ENCODE results near the gene LY9.

LY9 gene

DNA sequence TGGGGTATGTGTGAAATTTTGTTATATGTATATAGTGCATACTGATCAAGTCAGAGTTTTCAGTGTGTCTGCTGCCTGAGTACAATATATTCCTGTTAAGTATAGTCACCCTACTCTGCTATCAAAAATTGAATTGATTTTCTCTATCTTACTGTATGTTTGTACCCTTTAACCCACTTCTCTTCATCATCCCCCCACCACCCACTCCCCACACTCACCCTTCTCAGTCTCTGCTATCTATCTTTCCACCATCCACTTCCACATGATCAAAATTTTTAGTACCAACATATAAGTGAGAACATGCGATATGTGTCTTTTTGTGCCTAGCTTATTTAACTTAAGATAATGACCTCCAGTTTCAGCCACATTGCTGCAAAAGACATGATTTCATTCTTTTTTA, 4.2 kb downstream of the LY9 start:
- in situ Hi-C loops (cut with HindIII; ENCODE audit: low sequenced_read_pairs): no loop called here

DNA sequence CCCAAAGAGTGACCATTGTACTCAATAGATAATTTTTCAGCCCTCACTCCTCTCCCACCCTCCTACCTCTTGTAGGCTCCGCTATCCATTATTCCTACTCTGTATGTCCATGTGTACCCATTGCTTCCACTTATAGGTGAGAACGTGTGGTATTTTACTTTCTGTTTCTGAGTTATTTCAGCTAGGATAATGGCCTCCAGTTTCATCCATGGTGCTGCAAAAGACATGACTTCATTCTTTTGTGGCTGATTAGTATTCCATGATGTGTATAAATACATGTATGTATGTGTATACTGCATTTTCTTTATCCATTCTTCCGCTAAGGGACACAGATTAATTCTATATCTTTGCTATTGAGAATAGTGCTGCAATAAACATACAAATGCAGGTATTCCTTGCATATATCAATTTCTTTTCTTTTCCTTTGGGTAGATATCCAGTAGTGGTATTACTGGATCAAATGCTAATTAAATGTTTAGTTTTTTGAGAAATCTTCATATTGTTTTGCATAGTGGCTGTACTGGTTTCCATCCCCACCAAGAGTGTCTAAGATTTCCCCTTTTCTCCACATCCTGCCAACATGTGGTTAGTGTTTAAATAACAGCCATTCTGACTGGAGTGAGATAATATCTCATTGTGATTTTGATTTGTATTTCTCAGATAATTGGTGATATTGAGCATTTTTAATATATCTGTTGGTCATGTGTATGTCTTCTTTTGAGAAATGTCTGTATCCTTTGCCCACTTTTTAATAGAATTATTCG, 4.9 kb downstream of the LY9 start:
- in situ Hi-C loops (cut with HindIII; ENCODE audit: low sequenced_read_pairs): no loop called here

DNA sequence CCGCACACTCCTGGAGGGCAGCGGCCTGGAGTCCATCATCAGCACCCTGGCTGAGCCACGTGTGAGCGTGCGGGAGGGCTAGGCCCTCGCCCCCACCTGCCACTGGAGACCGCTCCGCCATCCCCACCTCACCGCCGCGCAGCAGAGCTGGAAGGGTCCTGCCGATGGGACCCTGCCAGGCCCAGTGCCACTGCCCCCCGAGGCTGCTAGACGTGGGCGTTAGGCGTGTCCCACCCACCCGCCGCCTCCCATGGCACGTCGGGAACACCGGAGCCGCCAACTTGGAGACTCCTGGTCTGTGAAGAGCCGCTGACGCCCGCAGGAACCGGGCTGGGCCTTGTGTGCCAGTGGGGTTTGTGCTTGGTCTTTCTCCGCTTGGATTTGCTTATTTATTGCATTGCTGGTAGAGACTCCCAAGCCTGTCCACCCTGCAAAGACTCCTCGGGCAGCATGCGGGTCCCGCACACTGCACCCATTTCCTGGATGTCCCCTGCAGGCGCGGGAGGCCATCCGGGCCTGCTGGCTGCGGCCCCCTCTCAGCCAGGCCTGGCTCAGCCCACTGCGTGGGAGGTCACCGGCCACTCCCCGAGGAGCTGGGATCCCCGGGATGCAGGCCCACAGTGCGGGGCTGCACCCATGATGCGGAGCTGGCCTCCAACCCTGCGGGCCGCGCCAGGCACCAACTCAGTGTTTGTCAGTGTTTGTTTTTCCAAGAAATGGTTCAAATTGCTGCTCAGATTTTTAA, 6.0 kb downstream of the LY9 start:
- in situ Hi-C loops (cut with HindIII; ENCODE audit: low sequenced_read_pairs): no loop called here

DNA sequence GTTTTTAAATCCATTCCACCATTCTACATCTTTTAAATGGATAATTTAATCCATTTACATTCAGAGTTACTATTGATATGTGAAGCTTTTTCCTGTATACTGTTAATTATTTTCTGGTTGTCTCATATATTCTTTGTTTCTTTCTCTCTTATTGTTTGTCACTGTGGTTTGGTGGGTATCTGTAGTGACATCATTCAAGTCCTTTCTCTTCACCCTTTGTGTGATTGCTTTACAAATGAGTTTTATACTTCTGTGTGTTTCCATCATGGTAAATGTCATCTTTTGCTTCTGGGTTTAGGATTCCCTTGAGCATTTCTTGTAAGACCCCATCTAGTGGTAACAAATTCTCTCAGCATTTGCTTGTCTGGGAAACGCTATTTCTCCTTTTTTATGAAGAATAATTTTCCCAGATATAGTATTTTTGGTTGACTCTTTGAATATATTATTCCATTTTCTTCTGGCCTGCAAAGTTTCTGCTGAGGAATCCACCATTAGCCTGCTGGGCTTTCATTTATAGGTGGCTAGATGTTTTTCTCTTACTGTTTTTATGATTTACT, 10.2 kb downstream of the LY9 start:
- in situ Hi-C loops (cut with HindIII; ENCODE audit: low sequenced_read_pairs): no loop called here

DNA sequence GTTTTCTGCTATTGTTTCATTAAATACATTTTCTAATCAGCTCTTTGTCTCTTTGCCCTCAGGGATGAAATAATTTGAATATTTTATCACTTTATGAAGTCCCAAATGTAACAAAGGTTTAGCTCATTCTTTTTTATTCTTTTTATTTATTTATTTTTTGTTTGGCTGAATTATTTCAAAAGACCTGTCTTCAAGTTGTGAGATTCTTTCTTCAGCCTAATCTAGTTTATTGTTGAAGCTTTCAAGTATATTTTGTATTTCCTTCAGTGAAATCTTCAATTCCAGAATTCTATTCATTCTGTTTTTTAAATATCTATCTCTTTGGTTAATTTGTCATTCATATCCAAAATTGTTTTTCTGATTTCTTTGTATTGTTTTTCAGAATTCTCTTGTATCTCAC, 10.8 kb downstream of the LY9 start:
- in situ Hi-C loops (cut with HindIII; ENCODE audit: low sequenced_read_pairs): no loop called here

DNA sequence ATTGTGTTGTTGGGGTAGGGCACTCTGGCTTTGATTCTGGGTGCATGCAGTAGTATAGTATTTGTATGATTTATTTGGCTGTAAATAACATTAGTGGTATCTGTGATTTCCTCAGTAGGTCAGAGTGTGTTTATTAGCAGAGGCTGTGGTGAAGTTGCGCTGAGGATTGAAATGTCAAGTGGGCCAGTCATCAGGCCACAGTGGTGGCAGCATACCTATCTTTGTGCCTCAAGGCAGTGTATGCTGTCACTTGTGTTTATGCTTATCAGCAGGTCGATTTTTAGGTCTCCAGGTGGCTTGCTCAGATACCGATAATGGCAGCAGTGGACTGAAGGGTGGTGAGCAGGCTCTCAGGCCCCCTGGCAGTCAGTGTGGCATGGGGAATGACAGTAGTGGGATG, 11.3 kb downstream of the LY9 start:
- in situ Hi-C loops (cut with HindIII; ENCODE audit: low sequenced_read_pairs): no loop called here

DNA sequence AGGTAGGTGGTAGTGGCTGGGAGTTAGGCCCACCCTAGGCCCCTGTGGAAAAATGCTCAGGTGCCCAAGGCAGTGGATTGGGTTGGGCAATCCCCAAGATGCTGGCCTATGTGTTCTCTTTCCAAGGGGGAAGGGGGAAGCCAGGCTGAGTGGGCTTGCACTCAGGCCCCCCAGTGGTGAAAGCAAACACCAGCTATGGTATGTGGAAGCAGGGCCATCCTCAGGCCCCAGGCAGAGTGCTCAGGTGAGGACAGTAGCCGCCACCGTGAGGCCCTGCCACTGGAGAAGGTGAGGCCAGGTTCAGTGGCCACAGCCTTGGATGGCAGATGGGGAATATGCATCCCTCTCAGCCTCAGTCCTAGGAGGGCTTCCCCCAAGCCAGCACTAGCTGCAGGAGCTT, 11.8 kb downstream of the LY9 start:
- in situ Hi-C loops (cut with HindIII; ENCODE audit: low sequenced_read_pairs): no loop called here

DNA sequence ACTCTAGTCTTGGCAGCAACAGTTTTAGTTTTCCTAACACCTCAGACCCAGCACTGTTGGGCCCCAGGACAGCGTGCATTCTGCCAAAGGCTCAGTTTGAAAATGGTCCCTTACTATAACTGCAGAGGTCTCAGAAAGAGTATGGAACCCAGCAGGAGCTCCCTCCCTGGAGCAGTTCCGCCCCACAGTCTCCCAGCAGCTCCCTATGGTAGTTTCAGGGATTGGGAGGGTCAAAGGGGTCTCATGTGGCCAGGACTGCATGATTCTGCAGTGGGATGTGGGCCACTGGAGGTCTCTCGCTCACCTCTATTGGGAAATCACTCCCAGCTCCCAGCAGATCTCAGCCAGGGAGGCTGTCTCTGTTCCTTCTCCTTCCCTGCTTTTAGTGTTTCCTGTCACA, 12.3 kb downstream of the LY9 start:
- in situ Hi-C loops (cut with HindIII; ENCODE audit: low sequenced_read_pairs): no loop called here

DNA sequence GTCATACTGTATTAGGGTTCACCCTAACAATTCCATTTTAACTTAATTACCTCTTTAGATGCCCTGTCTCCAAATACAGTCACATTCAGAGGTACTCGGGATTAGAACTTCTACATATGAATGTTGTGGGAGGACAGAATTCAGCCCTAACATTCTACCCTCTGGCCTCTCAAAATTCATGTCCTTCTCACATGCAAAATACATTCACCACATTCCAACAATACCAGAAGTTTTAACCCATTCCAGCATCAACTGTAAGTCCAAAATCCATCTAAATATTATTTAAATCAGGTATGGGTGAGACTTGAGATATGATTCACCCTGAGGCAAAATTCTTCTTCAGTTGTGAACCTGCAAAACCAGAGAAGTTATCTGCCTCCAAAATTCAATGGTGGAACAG, 14.5 kb downstream of the LY9 start:
- in situ Hi-C loops (cut with HindIII; ENCODE audit: low sequenced_read_pairs): no loop called here

DNA sequence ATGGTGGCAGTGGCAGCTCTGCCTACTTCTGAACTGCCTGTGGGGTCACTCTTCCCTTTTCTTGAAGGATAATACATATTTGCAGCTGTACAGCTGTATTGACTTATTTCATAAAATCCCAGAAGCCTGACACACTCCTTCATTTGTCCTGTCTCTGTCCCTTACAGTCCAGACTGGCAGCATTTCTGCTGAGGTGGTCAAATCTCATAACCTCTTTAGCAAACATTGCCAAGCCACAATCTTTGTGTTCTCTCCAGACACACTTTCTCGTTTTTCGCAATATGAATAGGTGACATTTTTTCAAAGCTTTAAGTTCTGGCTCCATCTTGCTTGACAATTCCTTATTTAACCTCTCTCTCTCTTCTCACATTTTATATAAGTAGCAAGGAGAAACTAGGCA, 15.2 kb downstream of the LY9 start:
- in situ Hi-C loops (cut with HindIII; ENCODE audit: low sequenced_read_pairs): no loop called here

DNA sequence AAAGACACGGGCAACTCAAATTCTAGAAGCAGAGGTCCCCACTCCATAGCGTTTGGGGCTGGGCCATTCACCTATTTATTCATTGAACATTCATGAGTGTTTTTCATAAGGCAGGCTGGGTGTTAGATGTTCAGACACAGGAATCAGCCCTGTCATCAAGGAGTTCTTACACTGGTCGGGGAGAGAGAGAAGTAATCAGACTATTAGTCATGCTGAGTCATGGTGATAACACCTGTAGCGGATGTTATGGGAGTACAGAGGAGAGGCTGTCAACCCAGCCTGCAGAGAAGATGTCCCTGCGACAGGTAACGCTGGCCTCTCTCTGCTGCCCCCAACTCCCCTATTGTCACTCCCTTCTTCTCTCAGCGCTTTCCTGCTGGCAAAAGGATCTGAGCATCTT, 17.2 kb downstream of the LY9 start:
- in situ Hi-C loops (cut with HindIII; ENCODE audit: low sequenced_read_pairs): no loop called here

DNA sequence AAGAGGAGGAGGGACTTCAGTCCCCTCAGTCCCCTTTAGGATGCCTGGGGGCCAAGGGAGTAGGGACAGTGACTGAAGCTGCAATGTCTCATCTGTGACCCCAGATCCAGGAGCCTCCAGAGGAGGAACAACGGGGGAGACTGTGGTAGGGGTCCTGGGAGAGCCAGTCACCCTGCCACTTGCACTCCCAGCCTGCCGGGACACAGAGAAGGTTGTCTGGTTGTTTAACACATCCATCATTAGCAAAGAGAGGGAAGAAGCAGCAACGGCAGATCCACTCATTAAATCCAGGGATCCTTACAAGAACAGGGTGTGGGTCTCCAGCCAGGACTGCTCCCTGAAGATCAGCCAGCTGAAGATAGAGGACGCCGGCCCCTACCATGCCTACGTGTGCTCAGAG, 18.3 kb downstream of the LY9 start:
- in situ Hi-C loops (cut with HindIII; ENCODE audit: low sequenced_read_pairs): no loop called here

DNA sequence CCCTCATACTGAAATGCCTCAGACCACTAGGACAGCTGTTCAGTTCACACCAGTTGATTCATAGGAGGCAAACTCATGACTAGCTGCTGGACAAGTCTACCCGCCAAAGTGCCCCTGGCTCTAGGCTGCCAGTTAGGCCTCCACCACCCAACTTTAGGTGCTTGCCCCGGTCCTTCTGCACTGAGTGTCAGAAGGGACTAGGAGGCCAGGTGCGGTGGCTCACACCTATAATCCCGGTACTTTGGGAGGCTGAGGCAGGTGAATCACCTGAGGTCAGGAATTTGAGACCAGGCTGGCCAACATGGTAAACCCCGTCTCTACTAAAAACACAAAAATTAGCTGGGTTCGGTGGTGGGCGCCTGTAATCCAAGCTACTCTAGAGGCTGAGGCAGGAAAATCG, 18.9 kb downstream of the LY9 start:
- in situ Hi-C loops (cut with HindIII; ENCODE audit: low sequenced_read_pairs): no loop called here

DNA sequence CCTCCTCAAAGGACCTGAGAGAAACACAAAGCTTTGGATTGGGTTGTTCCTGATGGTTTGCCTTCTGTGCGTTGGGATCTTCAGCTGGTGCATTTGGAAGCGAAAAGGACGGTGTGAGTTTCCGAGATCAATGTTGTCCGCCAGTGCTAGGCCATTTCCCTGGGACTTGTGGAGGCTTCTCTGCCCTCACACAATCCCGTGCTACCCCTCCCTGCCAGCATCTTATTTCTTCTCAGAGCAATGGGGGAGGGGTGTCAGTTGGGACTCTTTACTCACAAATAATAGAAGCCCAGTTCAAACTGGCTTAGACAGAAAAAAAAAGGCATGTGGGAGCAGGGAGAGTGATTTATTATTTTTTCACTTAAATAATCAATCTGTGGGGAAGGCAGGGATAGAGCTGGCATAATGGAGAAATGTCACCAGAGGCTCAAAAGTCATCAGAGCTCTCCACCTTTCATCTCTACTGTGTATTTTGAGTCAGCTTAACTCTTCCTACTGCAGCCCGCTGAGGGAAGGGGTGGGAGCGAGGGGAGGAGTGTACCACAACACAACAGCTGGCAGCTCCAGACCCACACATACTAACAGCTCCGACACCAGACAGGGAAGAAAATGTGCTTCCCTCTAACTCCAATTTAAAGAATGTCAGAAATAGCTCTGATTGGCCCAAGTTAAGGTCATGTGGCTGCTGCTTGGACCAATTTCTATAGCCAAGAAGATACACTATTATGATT, 22.4 kb downstream of the LY9 start:
- in situ Hi-C loops (cut with HindIII; ENCODE audit: low sequenced_read_pairs): no loop called here

DNA sequence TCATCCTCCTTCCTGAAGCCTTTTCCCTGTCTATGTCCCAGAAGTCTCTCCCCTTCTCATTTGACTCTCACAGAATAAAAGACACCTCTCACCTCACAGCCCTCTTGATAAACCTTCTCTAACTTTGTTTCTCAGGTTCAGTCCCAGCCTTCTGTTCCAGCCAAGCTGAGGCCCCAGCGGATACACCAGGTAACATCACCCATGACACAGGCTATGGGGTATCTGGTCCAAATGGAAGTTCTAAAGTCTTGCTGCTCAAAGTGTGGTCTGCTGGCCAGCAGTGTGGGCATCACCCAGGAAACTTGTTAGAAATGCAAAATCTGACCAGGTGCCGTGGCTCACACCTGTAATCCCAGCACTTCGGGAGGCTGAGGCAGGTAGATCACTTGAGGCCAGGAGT, 23.2 kb downstream of the LY9 start:
- in situ Hi-C loops (cut with HindIII; ENCODE audit: low sequenced_read_pairs): no loop called here

DNA sequence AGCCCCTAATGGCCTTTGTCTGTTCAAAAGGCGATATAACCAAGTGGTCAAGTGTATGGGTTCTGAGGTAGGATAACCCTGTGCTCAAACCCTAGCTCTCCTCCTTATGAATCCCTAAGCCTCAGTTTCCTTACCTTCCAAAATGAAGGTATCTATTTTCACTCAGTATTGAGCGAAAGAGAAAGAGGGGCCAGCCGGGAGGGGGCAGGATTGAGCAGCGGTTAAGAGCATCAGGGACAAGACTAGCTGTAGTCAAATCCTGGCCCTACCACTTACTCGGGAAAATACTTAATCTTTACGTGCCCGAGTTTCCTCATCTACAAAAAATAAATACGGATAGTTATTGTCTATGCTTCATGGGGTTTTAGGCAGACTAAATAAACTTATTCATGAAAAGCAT, 25.7 kb downstream of the LY9 start:
- in situ Hi-C loops (cut with HindIII; ENCODE audit: low sequenced_read_pairs): no loop called here

DNA sequence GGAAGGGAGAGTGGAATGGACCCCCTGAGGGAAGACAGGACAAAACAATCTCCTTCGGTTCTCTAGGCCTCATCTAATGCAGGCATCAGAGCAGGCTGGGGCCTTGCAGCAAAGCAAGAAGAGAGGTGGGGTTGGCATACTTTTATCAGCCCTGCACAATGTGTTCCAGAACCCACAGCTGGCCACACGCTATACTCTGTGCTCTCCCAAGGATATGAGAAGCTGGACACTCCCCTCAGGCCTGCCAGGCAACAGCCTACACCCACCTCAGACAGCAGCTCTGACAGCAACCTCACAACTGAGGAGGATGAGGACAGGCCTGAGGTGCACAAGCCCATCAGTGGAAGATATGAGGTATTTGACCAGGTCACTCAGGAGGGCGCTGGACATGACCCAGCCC, 27.3 kb downstream of the LY9 start:
- in situ Hi-C loops (cut with HindIII; ENCODE audit: low sequenced_read_pairs): no loop called here

DNA sequence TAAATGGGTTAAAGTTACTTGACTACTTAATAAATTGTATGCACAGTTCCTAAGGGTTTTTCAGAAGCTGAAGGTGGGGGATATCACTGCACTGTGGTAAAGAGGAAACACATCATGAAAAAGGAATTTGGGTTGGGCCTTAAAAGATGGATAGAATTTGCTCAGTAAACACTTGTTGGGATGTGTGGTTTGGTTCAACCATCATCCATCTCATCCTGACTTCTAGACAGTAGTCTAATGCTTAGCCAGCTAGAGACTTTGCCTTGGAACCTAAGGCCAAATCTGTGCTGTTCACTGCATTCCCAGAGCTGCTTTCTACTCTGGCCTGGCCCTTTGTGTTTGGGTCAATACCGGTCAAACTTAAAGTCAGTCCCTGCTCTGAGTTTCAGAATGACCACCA, 30.6 kb downstream of the LY9 start:
- in situ Hi-C loops (cut with HindIII; ENCODE audit: low sequenced_read_pairs): no loop called here

DNA sequence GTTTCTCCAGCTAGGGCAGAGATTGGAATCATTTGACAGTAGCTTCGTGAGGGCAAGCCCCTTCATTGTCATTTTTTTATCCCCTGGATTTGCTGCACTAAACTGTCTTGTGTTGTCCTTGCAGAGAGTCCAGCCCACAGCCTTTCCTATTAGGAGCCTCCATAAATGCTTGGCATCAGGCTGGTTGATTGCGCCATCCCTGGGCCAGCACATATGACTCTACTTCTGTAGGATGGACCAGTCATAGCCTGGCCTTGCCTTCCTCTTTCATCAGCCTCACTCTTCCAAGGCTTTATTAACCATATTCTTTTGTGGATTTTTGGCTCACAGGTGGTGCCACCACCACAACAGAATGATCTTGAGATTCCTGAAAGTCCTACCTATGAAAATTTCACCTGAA, 31.4 kb downstream of the LY9 start:
- in situ Hi-C loops (cut with HindIII; ENCODE audit: low sequenced_read_pairs): no loop called here

DNA sequence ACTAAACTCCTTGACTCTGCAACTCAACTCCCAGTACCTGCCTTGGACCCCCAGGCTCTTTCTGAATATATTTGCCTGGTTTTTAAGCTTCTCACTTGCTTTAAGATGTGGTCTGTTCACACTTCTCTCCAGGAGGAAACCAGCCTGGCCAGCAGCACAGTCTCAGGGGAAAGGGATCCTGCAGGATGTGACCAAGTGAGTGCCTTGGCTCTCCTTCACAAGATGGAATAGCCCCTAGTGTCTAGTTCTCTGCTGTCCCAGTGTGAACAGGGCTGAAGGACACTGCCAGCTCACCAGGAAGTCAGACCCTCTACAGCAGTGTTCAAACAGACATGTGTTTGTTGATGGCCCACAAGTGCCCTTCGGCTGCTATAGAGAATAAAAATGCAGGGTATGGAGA, 33.8 kb downstream of the LY9 start:
- in situ Hi-C loops (cut with HindIII; ENCODE audit: low sequenced_read_pairs): no loop called here

DNA sequence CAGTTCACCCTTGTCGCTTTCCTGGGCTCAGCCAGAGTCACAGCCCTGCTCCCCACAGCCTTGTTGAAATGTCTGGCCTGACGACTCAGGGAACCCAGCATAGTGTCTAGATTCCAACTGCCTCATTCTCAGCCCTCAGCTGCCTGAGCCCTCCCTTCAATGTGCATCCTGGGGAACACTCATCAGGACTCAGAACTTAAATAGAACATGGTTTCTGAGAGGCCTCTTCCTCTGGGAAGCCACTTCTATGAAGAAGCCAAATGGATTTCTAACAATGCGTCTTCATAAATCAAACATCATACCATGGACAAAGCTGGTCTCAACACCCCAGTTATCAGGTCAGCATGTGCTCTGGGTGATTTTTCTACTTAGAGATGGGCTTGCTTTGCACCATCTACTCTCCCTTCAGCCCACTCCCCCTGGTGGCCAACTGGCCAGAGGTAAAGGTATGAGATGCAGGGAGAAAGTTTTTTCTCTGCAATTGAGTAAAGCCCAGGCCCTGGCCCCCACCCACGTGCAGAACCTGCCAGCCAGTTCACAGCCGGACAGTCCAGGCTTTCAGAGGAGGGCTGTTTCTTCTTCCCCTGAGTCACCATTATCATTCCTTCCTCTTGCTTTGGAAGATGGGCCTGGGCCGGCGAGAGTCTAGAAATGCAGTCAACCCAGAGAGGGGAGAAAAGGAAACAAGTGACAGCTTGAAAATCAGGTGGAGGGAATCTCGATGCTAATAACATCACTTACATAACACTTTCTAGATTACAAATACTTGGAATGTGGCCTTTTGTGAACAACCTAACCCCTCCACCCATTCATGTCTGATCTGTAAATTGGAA, 34.6 kb downstream of the LY9 start:
- in situ Hi-C loops (cut with HindIII; ENCODE audit: low sequenced_read_pairs): no loop called here
